Hepatic stellate cell (primary cell): ENCODE measurements around the gene OPCML.

Experiments used
- DNase-seq: peaks from one replicate; pipeline ENCODE4 v3.0.0; 2011; ENCODE audit warnings: low spot score

The OPCML gene

DNA sequence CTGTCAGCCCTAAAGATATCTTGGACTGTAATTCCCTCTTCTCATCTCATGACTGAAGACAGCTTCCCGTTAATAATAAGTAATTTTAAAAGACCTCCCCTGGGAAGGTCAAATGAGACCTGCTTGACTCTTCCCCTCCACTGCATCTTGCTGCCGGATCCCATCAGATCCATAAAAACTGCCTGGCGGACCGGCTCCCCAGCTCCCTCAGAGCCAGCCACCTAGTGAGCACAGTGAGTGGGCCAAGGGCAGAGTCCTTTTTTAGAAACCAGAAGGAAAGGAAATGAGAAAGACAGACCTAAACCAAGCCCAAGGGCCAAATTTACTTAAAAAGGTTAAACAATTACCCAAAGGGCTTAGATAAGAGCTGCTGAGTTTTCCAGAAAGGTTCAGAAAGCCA is 595.3 kb downstream of the OPCML start:
- DNase-seq = no peak

- no peak for DNase-seq
Measured at GRCh38 chr11:132935383-132935782, 596.9 kb downstream of the OPCML start.

- no peak for DNase-seq
Measured at GRCh38 chr11:132933703-132934102, 598.6 kb downstream of the OPCML start.

DNA sequence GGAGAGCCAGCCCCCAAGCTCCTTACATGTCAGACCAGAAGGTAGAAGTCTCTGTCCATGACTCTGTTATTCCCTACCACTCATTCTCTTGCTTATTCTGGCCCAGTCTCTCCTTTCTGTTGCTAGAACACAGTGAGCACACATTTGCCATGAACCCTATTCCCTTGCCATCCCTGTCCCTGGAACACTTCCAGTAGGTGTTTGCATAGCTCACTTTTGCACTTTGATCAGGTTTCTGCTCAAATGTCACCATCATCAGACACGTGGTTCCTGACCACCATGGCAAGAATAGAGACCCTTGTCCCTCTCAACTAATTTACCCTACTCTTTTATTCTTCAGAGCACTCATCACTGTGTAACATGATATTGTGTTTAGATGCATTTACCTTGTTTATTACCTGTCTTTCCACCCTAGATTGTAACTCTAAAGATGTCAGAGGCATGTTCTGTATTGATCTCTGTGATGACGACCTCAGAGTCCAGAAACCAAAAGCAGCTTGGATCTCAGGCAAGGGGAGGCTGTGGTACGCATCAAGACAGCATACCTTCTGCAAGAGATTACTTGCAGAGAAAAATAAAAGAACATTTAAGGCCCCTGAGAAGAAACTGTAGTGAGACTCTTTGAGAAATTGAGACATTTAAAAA is 606.4 kb downstream of the OPCML start:
- DNase-seq = no peak

- no peak for DNase-seq
Measured at GRCh38 chr11:132921597-132921996, 610.7 kb downstream of the OPCML start.

DNA sequence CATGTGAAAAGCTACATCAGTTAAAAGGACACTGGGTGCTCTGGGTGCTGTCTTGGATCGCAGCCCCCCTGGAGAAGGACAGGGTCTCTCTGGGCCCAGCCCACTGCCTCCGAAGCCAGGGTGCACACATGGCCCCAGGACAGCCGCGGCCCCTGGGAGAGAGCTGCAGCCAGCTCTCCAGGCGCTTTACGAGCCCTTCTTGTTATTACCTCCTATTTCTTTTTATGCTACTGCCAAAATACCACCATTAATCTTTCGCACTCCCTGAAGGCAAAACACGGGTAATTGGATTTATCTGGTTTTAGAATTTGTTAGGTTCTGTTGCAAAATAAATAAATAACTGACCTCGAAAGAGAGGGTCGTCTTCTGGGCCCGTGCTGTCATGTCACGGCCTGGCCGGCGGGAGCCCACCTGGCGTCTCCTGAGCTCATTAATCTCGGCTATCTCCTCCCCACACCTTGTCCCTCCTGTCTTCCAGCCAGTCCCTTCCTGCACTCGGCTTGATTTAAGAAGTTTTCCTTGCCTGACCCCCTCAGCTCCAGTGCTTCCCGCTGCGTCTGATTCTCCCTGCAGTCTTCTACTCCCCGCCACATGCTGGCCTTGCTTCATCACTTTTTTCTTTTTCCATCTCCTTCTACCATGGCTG is 611.7 kb downstream of the OPCML start:
- no peak for DNase-seq

GRCh38 chr11:132914600-132914999 is 617.7 kb downstream of the OPCML start:
- DNase-seq = no peak

DNA sequence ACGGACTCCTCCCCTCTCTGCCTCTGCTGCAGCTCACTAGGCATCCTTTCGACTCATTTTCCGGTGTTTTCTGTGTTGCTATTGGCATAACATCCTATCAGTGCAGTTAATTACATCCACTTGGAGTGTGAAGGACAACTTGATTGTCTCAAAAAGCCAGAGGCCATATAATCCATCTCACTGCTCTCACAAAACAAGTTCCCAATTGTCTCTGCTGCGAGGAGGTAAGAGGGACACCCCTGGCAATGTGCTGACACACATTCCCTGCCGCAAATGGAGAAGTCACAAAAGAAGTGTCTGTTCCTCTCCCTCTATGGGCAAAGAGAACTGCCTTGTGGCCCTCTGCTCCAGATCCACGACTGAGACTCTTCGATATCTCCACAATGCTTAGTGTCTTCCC is 618.4 kb downstream of the OPCML start:
- DNase-seq = no peak

- no peak for DNase-seq
Measured at GRCh38 chr11:132913295-132913694, 619.0 kb downstream of the OPCML start.

DNA sequence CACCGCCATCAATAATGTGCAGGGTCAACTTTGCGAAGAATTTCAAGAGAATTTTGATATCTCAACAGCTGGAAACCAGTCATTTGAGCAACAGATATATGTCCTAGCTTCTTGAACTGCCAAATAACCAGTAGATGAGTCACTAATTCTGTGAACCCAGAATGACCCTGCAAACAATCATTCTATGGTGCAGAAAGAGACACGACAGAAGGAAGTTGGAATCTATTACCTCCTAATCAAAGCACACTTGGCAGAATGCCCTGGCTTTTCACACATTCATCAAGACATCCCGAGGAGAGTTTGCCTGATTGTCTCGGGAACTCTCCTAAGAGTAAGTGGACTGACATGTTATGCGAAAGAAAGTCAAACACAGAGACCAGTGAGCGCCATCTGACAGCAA is 621.1 kb downstream of the OPCML start:
- peak; percentile 30 for DNase-seq

DNA sequence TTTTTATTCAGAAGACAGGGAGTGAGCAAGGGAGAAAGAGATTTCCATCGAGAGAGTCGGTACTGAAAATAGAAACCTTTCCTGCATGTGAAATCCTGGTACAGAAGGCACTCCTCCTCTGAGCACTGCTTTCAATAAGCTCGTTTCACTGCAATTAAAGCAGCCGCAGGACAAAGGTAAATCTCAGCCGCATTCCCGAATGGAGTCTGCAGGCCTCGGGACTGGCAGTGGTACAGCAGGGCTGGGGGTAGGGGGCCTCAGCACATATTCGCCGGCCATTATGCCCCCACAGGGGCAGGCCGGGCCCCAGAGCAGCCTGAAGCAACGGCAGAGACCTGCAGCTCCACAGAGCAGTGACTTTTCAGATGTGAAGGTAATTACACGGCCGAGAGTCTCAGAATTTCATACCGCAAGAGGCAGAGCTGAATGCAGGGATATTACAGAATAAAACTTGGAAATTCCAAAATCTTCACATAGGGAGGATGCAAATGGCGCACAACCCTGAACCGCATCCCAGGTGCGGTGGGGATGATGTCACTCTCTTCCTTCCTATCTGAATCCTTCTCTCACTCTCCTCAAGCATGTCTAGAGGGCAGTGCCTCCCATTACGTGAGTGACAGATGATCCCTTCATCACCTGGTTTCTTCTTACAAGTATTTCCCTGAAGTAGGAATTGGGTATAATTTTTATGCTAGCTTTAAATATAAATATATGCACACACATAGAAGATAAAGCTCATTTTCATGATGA is 622.1 kb downstream of the OPCML start:
- DNase-seq = no peak

GRCh38 chr11:132909021-132909606 is 623.2 kb downstream of the OPCML start:
- DNase-seq = no peak

GRCh38 chr11:132908414-132908810 is 623.9 kb downstream of the OPCML start:
- DNase-seq = no peak

- DNase-seq = no peak
Measured at GRCh38 chr11:132907651-132908413, 624.5 kb downstream of the OPCML start.

GRCh38 chr11:132904607-132905006 is 627.7 kb downstream of the OPCML start:
- no peak for DNase-seq

GRCh38 chr11:132904091-132904490 is 628.2 kb downstream of the OPCML start:
- DNase-seq = no peak

DNA sequence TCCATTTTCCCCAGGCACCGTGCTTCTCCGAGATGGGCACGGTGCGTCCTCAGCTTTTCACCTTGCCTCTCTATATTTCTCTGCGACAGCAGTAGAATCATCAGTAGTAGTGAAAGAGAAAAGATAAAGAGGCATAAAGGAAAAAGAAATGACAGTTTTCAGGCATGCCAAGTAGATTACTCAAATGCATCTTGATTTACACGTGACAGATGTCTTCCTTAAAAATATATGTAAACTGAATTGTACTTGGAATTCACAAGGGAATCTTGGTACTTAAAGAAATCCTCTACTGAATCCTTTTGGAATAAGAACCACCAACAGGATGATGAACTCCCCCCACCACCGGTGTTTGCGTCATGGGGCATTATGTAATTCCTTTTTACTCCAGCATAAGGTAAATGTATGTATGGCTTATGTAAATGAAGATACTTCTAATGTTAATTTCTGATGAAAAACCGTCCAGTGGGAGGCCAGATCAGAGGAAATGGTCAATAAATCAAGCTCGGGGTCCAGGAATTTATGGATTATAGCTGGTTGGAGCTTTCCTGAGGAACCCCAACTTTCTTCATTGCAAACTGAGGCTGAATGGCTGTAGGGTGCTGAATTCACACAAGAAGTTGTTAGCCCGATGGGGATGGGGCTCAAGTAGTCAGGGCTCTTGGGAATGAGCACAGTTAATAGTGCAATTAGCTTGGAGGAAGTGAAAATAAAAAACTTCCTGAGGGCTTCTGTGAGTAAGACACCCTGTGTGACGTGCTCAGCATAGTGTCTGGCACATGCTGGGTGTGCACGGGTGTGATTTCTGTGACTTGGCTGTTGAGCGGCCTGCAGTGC is 630.4 kb downstream of the OPCML start:
- no peak for DNase-seq

DNA sequence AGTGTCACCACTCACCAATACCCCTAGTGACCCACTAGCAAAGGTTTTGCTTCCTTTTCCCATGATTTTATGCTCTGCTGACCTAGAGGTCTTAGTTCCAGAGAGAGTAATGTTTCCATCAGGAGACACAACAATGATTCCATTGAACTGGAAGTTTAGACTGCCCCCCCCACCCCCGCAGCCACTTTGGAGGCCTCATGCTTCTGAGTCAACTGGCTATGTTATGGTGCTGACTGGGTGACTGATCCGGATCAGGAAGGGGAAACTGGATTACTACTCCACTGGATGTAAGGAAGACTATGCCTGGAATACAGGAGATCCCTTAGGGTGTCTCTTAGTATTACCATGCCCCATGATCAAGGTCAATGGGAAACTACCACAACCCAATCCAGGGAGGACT is 633.6 kb downstream of the OPCML start:
- no peak for DNase-seq

DNA sequence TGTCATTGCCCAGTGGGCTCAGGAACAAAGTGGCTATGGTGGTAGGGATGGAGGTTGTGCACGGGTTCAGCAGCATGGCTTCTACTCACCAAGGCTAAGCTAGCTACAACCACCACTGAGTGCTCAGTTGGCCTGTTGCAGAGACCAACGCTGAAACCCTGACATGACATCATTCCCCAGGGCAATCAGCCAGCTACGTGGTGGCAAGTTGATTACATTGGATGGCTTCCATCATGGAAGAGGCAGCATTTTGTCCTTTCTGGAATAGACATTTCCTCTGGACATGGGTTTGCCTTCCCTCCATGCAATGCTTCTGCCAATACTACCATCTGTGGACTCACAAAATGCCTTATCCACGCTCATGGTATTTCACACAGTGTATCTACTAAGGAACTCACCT is 634.3 kb downstream of the OPCML start:
- no peak for DNase-seq

DNA sequence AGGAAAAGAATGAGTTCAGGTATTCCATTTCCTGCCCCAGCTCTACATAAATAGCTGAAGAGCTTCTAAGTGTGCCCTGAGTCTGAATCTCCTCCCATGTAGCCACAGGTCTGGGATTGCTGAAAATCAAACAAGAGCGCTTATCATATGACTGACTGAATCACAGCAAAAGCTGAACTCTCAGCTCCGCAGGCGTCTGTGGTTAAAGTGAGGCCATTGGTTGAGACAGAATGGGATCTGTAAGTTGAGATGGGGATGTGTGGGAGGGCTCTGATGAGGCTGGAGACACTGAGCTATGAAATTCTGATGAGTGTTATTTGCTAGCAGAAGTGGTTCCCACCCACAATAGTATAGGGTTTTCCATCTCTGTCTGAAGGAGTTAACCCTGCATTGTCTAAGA is 637.0 kb downstream of the OPCML start:
- no peak for DNase-seq

- no peak for DNase-seq
Measured at GRCh38 chr11:132894606-132895005, 637.7 kb downstream of the OPCML start.
